ENCODE measurements around the gene FREM2. TPM values are rescaled to one million over a fixed set of nuclear protein-coding genes. Genes with fewer than 3 reads are reported as not detected.

FREM2 gene
- total RNA-seq, 2 experiments from 2014 or later = not detected

DNA sequence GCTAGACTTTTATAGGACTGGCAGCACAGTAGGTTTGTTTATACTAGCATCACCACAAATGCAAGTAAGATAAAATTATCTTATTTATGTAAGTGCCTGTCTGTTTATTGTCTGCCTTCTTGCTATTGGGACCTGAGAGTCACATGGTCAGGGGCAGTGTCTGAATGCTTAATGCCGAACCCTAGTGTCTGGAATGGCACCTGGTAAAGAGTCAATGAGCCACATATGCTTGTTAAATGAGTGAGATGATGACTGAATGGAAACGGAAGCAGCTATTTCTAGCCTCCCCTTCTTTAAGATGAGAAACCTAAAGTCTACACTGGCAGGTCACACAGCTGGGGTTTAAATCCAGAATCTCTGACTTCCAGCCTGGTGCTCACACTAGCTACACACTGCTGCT, 211.6 kb downstream of the FREM2 start:
- ChIA-PET CTCF (ENCODE audit: unreplicated experiment) (no interaction called here), POLR2A (interaction anchor here (1.0 kb wide), 1 partner anchor 14 kb away, joined by 4 read pairs; no protein-coding TSS in a partner anchor)
- Histone ChIP-seq H2AFZ (ENCODE audit: low read length) (no peak overlapping the region), H4K20me1 (ENCODE audit: insufficient read depth, low read length) (no peaks in the 10 kb centered on the region), H3K4me3 (ENCODE audit: low read depth, low read length, poor library complexity, severe bottlenecking) (no peak overlapping the region), H3K9me3 (ENCODE audit: low read length) (no peaks in the 10 kb centered on the region), H3K36me3 (ENCODE audit: insufficient read depth, low read length) (no peaks in the 10 kb centered on the region), H3K4me1 (ENCODE audit: insufficient read depth, low read length, poor library complexity, severe bottlenecking) (no peaks in the 10 kb centered on the region), H3K4me2 (ENCODE audit: low read length) (no peak overlapping the region), H3K9me2 (ENCODE audit: insufficient read depth, low read length) (no peaks in the 10 kb centered on the region), H3K79me2 (ENCODE audit: insufficient read depth, low read depth, low read length) (no peaks in the 10 kb centered on the region), H3K27ac (ENCODE audit: low read depth, low read length, poor library complexity, severe bottlenecking) (no peak overlapping the region)
- intact Hi-C loops (cut with micrococcal nuclease; ENCODE audit: unreplicated experiment) = no loop called here
- no peak for DNase-seq (ENCODE audit: low spot score)
- no TSS peak for BruUV-seq (replicated peaks)
- TF ChIP-seq, protein P1, sequence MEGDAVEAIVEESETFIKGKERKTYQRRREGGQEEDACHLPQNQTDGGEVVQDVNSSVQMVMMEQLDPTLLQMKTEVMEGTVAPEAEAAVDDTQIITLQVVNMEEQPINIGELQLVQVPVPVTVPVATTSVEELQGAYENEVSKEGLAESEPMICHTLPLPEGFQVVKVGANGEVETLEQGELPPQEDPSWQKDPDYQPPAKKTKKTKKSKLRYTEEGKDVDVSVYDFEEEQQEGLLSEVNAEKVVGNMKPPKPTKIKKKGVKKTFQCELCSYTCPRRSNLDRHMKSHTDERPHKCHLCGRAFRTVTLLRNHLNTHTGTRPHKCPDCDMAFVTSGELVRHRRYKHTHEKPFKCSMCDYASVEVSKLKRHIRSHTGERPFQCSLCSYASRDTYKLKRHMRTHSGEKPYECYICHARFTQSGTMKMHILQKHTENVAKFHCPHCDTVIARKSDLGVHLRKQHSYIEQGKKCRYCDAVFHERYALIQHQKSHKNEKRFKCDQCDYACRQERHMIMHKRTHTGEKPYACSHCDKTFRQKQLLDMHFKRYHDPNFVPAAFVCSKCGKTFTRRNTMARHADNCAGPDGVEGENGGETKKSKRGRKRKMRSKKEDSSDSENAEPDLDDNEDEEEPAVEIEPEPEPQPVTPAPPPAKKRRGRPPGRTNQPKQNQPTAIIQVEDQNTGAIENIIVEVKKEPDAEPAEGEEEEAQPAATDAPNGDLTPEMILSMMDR (conservative IDR thresholded peaks at IDR 0.05; ENCODE audit: low read length) = no peak
- no peak for TF ChIP-seq EZH2phosphoT487 (IDR thresholded peaks at IDR 0.05; ENCODE audit: borderline replicate concordance, low read depth, low read length)

DNA sequence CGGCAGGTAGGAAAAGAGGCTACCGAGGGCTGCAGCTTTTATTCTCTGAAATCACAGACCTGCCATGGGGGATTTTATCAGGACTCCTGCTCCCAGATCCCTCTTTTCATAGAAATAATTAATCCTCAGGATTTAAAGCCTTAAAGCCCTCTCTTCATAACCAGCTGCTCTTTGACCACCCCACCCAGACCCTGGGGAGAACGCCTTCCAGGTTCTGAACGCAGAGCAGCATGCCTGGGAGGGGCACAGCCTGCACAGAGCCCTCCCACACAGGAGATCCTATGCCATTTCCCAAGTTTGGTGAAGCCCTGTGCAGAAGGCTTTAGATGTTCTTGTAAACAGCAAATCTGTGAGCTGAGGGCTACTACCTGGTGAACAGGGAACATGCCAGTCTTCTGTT, 212.7 kb downstream of the FREM2 start:
- TF ChIP-seq, protein P1 (conservative IDR thresholded peaks at IDR 0.05; ENCODE audit: low read length) = no peak
- no peak for TF ChIP-seq EZH2phosphoT487 (IDR thresholded peaks at IDR 0.05; ENCODE audit: borderline replicate concordance, low read depth, low read length)
- Histone ChIP-seq H4K20me1 (ENCODE audit: insufficient read depth, low read length) (no peaks in the 10 kb centered on the region), H3K36me3 (ENCODE audit: insufficient read depth, low read length) (no peaks in the 10 kb centered on the region), H3K9me3 (ENCODE audit: low read length) (no peaks in the 10 kb centered on the region), H3K9me2 (ENCODE audit: insufficient read depth, low read length) (no peaks in the 10 kb centered on the region), H3K27ac (ENCODE audit: low read depth, low read length, poor library complexity, severe bottlenecking) (no peak overlapping the region), H3K4me1 (ENCODE audit: insufficient read depth, low read length, poor library complexity, severe bottlenecking) (no peaks in the 10 kb centered on the region), H2AFZ (ENCODE audit: low read length) (no peak overlapping the region), H3K4me3 (ENCODE audit: low read depth, low read length, poor library complexity, severe bottlenecking) (no peak overlapping the region), H3K79me2 (ENCODE audit: insufficient read depth, low read depth, low read length) (no peaks in the 10 kb centered on the region), H3K4me2 (ENCODE audit: low read length) (no peak overlapping the region)
- ChIA-PET CTCF (ENCODE audit: unreplicated experiment) (no interaction called here), POLR2A (no interaction called here)
- intact Hi-C loops (cut with micrococcal nuclease; ENCODE audit: unreplicated experiment) = no loop called here
- DNase-seq (ENCODE audit: low spot score) = no peak
- BruUV-seq (replicated peaks) = no TSS peak

DNA sequence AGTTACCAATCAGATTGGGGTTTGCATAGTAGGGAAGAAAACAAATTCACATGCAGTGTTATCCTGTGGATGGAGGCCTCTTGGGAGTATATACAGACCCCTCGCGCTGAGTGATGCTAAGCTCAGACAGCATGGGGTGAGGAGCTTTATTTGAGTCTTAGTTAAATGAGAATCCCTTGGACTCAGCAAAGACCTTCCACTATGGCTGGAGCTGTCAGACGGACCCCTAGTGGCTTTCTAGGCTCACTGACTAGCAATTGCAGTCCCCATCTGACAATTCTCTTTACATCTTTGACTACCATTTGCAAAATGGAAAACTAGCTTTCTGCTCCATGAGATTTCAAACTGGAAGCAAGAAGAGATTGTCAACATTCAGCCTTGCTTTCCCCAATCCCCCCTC, 213.3 kb downstream of the FREM2 start:
- Histone ChIP-seq H3K4me2 (ENCODE audit: low read length) (no peak overlapping the region), H3K79me2 (ENCODE audit: insufficient read depth, low read depth, low read length) (no peaks in the 10 kb centered on the region), H3K9me3 (ENCODE audit: low read length) (no peaks in the 10 kb centered on the region), H2AFZ (ENCODE audit: low read length) (no peak overlapping the region), H3K4me3 (ENCODE audit: low read depth, low read length, poor library complexity, severe bottlenecking) (no peak overlapping the region), H3K36me3 (ENCODE audit: insufficient read depth, low read length) (no peaks in the 10 kb centered on the region), H3K4me1 (ENCODE audit: insufficient read depth, low read length, poor library complexity, severe bottlenecking) (no peaks in the 10 kb centered on the region), H3K9me2 (ENCODE audit: insufficient read depth, low read length) (no peaks in the 10 kb centered on the region), H3K27ac (ENCODE audit: low read depth, low read length, poor library complexity, severe bottlenecking) (no peak overlapping the region), H4K20me1 (ENCODE audit: insufficient read depth, low read length) (no peaks in the 10 kb centered on the region)
- POLR2A ChIA-PET = no interaction called here
- no peak for DNase-seq (ENCODE audit: low spot score)
- TF ChIP-seq, protein P1 (conservative IDR thresholded peaks at IDR 0.05; ENCODE audit: low read length) = peak; percentile 51
- TF ChIP-seq EZH2phosphoT487 (IDR thresholded peaks at IDR 0.05; ENCODE audit: borderline replicate concordance, low read depth, low read length) = no peak
- BruUV-seq (replicated peaks) = no TSS peak
- CTCF ChIA-PET (ENCODE audit: unreplicated experiment) = no interaction called here
- intact Hi-C loops (cut with micrococcal nuclease; ENCODE audit: unreplicated experiment) = no loop called here

Data from OCI-LY7 (cell line).